Islet of Langerhans (tissue), 1 donor: ENCODE measurements around the gene LRIF1.
"Not testable (repeated sequence)": the region's sequence is repeated elsewhere in the genome, so short reads cannot be mapped to it uniquely, and the experiment has no call there.

Source experiments
- FAIRE-seq: peaks from one replicate; lab custom pipeline; 2011; peaks lifted over from hg19 to GRCh38; lab: Jason Lieb, UNC

LRIF1 gene

GRCh38 chr1:110948038-110948810 lies 15.5 kb downstream of the LRIF1 start:
- FAIRE-seq: no peak

- no peak for FAIRE-seq
Observed at GRCh38 chr1:110945626-110946025, 18.1 kb downstream of the LRIF1 start.

DNA sequence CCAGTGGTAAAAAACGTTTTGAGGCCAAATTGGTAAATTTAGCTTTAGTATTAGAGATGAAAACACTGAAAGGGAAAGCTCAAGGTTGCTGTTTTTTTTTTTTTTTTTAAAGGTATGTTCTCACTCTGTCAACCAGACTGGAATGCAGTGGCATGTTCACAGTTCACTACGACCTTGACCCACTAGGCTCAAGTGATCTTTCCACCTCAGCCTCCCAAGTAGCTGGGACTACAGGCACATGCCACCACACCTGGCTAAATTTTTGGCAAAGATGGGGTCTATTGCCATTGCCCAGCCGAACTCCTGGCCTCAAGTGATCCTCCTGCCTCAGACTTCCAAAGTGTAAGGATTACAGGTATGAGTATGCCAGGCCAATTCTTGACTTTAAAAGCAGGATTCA lies 18.9 kb downstream of the LRIF1 start:
- no peak for FAIRE-seq

GRCh38 chr1:110936567-110936966 lies 27.2 kb downstream of the LRIF1 start:
- no peak for FAIRE-seq

DNA sequence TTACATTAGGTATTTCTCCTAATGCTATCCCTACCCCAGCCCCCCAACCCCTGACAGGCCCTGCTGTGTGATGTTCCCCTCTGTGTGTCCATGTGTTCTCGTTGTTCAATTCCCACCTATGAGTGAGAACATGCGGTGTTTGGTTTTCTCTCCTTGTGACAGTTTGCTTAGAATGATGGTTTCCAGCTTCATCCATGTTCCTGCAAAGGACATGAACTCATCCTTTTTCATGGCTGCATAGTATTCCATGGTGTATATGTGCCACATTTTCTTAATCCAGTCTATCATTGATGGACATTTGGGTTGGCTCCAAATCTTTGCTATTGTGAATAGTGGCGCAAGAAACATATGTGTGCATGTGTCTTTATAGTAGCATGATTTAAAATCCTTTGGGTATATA lies 32.6 kb downstream of the LRIF1 start:
- FAIRE-seq: not testable (repeated sequence)

DNA sequence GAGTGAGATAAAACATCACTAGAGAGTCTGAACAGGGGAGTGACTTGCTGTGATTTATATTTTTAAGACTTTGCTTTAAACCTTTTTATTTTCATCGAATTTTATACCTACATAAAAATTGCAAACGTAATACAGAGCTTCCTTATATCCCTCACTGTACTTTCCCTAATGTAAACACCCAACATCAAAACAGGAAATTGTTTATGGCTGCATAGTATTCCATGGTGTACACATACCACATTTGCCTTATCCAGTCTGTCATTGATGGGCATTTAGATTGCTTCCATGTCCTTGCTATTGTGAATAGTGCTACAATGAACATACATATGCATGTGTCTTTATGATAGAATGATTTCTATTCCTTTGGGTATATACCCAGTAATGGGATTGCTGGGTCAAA lies 34.8 kb downstream of the LRIF1 start:
- no peak for FAIRE-seq

GRCh38 chr1:110928191-110928590 lies 35.5 kb downstream of the LRIF1 start:
- FAIRE-seq: no peak

GRCh38 chr1:110927484-110928075 lies 36.1 kb downstream of the LRIF1 start:
- FAIRE-seq: no peak

- FAIRE-seq: no peak
Observed at GRCh38 chr1:110921953-110922352, 41.8 kb downstream of the LRIF1 start.

DNA sequence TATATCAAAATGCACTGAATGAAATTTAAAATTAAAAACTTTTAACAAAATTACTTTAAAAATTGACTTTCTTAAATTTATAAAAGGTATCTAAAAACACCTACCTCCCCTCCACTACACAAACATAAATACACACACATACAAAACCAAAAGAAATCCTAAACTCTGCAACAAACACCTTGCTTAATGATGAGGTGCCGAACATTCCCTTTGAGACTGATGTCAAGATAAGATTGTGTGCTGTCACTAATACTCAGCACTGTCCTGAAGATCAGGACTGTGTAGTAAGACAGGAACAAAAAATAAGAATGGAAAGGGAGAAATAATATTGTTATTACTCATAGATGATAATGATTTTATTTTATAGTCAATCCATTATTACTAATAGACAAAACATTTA lies 45.7 kb downstream of the LRIF1 start:
- no peak for FAIRE-seq

- FAIRE-seq: no peak
Observed at GRCh38 chr1:110916669-110917306, 46.9 kb downstream of the LRIF1 start.

DNA sequence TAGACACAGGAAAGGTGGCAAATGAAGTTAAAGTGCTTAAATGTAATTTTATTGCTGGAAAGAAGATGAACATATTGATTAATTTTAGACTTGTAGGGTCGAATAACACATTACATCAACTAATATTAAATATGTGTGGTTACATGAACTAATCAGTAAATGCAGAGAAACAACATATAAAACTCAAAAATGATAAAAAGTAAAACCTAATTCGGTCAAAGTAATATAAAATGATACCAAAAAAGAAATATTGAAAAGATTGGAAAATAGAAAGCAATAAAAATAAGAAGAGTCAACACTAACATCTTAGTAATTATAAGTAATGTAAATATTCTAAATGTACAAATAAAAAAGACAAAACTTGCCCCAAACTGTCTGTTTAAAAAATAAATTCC lies 47.5 kb downstream of the LRIF1 start:
- FAIRE-seq: no peak

GRCh38 chr1:110915804-110916203 lies 47.9 kb downstream of the LRIF1 start:
- no peak for FAIRE-seq

DNA sequence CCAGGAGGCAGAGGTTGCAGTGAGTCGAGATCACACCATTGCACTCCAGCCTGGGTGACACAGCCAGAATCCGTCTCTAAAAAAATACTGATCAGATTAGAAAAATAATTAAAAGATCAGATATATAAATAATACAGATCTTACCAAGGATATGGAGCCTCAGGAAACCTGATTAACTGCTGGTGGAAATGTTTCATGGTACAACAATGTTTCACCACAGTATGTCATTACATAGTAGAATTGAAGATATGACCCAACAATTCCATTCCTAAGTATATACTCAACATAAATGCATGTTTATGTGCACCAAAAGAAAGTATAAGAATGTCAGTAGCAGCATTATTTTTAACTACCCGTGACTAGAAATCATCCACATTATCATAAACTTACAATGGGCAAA lies 49.0 kb downstream of the LRIF1 start:
- no peak for FAIRE-seq

DNA sequence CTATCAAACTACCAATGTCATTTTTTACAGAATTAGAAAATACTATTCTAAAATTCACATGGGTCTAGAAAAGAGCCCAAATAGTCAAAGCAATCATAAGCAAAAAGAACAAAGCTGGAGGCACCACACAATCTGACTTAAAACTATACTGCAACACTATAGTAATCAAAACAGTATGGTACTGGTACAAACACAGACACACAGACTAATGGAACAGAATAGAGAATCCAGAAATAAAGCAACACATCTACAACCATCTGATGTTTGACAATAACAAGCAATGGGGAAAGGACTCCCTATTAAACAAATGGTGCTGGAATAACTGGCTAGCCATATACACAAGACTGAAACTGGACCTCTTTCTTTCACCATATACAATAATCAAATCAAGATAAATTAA lies 50.9 kb downstream of the LRIF1 start:
- no peak for FAIRE-seq

DNA sequence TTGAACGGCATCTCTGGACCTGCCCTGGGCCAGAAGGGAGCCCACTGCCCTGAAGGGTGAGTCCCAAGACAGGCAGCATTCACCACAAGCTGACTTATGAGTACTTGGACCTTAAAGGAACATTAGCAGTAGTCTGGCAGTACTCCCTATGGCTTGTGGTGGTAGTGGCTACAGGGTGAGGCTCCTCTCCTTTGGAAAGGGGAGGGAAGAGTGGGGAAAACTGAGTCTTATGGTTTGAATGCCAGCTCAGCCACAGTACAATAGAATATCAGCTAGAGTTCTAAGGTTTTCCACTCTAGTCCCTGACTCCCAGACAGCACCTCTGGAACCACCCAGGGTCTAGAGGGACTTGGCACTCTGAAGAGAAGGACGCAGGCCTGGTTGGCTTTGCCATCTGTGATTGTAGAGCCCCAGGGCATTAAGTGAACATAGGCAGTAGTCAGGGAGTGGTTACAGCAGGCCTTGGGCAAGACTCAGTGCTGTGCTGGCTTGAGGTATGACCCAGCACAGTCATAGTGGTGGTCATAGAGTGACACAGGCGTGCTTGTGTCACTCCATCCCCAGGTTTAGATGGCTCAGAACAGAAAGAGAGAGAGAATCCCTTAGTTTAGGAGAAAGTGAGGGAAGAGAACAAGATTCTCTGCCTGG lies 59.7 kb downstream of the LRIF1 start:
- FAIRE-seq: no peak

DNA sequence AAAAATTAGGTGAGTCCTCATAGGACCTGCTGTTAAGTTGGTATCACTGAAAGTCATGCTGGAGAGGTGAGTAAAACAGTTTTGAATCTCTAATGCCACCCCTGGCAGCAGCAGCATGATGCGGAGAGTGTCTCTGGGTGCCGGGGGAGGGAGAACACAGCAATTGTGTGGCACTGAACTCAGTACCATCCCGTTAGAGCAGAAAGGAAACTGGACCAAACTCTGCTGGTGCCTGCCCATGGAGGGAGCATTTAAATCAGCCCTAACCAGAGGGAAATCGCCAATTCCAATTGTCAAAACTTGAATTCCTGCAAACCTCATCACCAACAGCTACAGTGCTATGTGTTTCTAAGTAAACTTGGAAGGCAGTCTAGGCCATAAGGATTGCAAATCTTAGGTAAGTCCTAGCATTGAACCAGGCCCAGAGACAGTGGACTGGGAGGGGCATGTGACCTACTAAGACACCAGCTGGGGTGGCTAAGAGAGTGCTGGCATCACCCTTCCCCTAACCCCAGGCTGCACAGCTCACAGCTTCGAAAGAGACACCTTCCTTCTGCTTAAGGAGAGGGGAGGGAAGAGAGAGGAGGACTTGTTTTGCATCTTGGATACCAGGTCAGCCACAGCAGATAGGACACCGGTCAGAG lies 60.8 kb downstream of the LRIF1 start:
- no peak for FAIRE-seq

DNA sequence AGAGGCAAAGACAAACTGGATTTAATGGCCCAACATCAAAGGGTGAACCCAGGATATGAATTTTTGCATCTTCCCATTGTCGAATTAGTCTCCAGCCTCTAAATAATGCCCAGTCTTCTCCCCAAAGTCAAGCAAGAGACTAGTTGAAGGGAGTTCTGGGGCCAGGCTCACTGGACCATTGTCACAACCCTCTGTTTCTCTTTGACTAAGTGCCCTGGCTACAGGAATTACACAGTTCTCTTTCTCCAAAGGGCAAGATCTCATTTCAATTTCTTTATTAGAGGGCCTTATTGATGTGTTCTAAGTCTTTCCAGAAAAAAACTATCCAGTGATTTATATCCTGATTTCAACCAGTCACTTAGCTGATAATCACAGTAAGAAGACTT lies 64.3 kb downstream of the LRIF1 start:
- FAIRE-seq: no peak

DNA sequence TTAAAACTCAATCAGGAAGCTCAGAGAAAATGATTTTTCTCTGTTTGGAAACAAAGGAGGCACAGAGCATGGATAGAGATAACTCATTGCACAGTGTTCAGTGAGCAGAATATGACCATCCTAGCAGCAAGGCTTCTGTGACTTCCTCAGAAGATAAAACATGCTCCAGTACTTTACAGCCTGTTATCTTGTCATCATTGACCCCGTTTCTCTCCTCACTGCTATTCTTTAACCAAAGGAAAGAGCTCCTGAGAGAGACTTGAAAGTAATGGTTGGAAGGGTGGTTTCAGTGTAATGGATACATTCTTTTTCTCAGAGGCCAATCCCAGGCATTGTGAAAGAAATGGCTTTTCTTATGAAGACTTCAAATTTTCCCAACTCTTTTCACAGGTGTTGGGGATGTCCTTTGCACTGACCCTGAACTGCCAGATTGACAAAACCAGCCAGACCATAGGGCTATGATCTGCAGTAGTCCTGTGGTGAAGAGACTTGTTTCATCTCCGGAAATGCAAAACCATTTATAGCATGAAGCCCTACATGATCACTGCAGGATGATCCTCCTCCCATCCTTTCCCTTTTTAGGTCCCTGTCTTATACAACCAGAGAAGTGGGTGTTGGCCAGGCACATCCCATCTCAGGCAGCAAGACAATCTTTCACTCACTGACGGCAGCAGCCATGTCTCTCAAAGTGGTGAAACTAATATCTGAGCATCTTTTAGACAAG lies 64.8 kb downstream of the LRIF1 start:
- FAIRE-seq: no peak

- no peak for FAIRE-seq
Observed at GRCh38 chr1:110897681-110898080, 66.0 kb downstream of the LRIF1 start.
